Effector CD8-positive, alpha-beta T cell (primary cell): ENCODE measurements around the gene CEP192.

Experiments used
- DNase-seq: peaks from one replicate; lab custom pipeline; 2025; lab: John Stamatoyannopoulos, UW

Gene CEP192

DNA sequence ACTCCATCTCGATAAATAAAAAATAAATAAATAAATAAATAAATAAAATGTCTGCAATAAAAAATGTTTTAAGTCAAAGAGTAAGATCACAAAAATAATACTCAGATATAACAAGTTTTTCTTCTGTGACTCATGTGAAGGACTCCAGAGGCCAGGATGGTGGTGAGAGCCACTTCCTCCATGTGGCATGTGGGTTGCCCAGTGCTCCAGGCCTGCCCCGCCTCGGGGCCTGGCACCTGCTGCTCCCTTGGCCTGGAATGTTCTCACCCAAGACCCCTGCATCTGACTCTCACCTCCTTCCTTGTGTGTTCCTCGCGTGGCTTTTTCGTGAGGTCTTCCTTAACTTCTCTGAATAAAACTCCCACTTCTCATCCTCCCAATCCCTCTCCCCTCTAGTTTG, 150.0 kb downstream of the CEP192 start:
- no peak for DNase-seq

GRCh38 chr18:13145636-13146190, 154.6 kb downstream of the CEP192 start:
- no peak for DNase-seq

GRCh38 chr18:13147130-13147529, 156.0 kb downstream of the CEP192 start:
- no peak for DNase-seq

- DNase-seq = no peak
These were observed 160.5 kb downstream of the CEP192 start for GRCh38 chr18:13151656-13152055.

GRCh38 chr18:13158428-13158827, 167.3 kb downstream of the CEP192 start:
- no peak for DNase-seq

- DNase-seq = no peak
These were observed 168.4 kb downstream of the CEP192 start for GRCh38 chr18:13159579-13159978.

- no peak for DNase-seq
These were observed 170.2 kb downstream of the CEP192 start for GRCh38 chr18:13161276-13161899.

GRCh38 chr18:13163167-13163927, 172.2 kb downstream of the CEP192 start:
- DNase-seq = no peak

DNA sequence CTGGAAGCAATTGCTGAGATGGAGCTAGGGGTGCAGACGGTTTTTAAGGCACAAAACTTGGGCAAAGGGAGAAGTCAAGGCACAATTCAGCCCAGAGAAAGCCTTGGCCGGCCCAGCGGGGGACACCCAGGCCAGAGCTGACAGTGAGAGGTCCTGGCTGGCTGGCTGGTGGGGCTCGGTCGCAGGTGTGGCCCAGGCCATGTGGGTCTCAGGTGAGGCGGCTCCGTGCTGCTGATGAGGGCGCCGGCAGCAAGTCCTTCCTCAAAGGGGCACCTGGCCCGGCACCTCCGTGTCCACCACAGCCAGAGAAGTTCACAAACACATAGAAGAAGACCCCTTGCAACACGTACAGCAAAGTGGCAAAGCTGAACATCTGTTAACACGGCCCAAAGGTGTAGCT, 173.2 kb downstream of the CEP192 start:
- DNase-seq = no peak

- no peak for DNase-seq
These were observed 174.7 kb downstream of the CEP192 start for GRCh38 chr18:13165636-13166423.

DNA sequence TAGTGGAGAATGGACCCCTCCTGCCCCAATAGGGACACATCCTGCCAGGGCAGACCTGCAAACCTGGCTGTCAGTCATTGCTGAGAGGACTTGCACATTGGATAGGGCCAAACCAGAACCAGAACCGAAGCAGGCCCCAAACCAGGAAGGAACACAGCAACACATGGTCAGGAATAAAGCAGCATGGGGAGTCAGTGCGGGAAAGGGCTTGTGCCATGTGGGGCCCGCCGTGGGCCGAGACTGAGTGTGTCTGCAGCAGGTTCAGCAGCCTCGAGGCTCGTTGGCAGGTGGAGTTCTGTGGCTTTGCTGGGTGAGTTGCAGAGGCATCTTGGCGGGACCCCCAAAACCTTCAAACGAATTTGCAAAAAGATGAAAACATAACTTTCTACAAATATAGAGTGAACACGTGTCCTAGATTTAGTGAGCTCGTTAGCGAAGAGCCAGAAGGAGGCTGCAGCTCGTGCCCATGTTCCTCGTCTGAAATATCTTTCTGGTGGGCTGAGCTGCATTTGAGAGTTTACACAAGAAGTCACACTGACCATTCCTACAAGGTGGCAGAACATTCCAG, 182.5 kb downstream of the CEP192 start:
- no peak for DNase-seq
